CD4-positive, CD25-positive, alpha-beta regulatory T cell (primary cell): ENCODE data around the gene SMAD4. TPM values are rescaled to one million over a fixed set of nuclear protein-coding genes. Genes with fewer than 3 reads are reported as not detected.
A peak's percentile ranks its signal among the peaks of the same experiment; 100 is the strongest.

Experiments used
- ATAC-seq, 2 donors: fragments of 150-1000 bp; cut with Tn5 transposase; one replicate each; pipeline ENCODE4 v1.10.0; 2021; ENCODE audit warnings: low read depth in 2 of 2, moderate number of reproducible peaks in 2 of 2, moderate library complexity in 1 of 2
- DNase-seq, 3 donors: peaks; one replicate each; pipeline versions ENCODE4 v3.0.0 to v3.0.0-alpha.2; 2012 to 2022; ENCODE audit warnings: mixed read lengths in 1 of 3
- H3K27ac ChIP-seq: one replicate; pipeline ENCODE4 v1.7.0; 2013; ENCODE audit warnings: mild to moderate bottlenecking, low read length; ENCODE audit not compliant: insufficient read depth, poor library complexity, severe bottlenecking
- H3K27me3 ChIP-seq: one replicate; pipeline ENCODE4 v1.7.0; 2013; ENCODE audit warnings: low read length; ENCODE audit not compliant: control insufficient read depth, insufficient read depth
- H3K36me3 ChIP-seq: one replicate; pipeline ENCODE4 v1.7.0; 2013; ENCODE audit warnings: mild to moderate bottlenecking, low read length, moderate library complexity; ENCODE audit not compliant: control insufficient read depth, insufficient read depth
- H3K4me1 ChIP-seq: 2 replicates; pipeline ENCODE4 v1.7.0; 2013; ENCODE audit warnings: mild to moderate bottlenecking, low read length; ENCODE audit not compliant: insufficient read depth, control insufficient read depth, poor library complexity, severe bottlenecking
- H3K4me3 ChIP-seq: one replicate; pipeline ENCODE4 v1.7.0; 2013; ENCODE audit warnings: low read depth, mild to moderate bottlenecking, low read length, moderate library complexity
- H3K9me3 ChIP-seq, 2 experiments: 1 replicate in 1 of 2; 2 replicates in 1 of 2; pipeline ENCODE4 v1.7.0; 2013; ENCODE audit warnings: low read length in 2 of 2, mild to moderate bottlenecking in 1 of 2, moderate library complexity in 1 of 2; ENCODE audit not compliant: control insufficient read depth in 2 of 2
- H3K27ac Mint-ChIP-seq, 3 donors: one replicate each; pipeline ENCODE4 v1.8.0; 2020 to 2022; ENCODE audit warnings: mild to moderate bottlenecking in 3 of 3, mixed read lengths in 3 of 3, moderate library complexity in 2 of 3
- H3K27me3 Mint-ChIP-seq: one replicate; pipeline ENCODE4 v1.8.0; 2022; ENCODE audit warnings: mild to moderate bottlenecking, mixed read lengths
- H3K36me3 Mint-ChIP-seq: one replicate; pipeline ENCODE4 v1.8.0; 2020; ENCODE audit warnings: mixed read lengths
- H3K4me1 Mint-ChIP-seq, 4 donors: one replicate each; pipeline ENCODE4 v1.8.0; 2020 to 2022; ENCODE audit warnings: mixed read lengths in 4 of 4, mild to moderate bottlenecking in 1 of 4
- H3K4me3 Mint-ChIP-seq, 4 donors: one replicate each; pipeline ENCODE4 v1.8.0; 2020 to 2022; ENCODE audit warnings: mild to moderate bottlenecking in 4 of 4, mixed read lengths in 4 of 4, moderate library complexity in 3 of 4
- H3K9me3 Mint-ChIP-seq, 7 donors: one replicate each; pipeline ENCODE4 v1.8.0; 2020 to 2022; ENCODE audit warnings: mixed read lengths in 7 of 7, mild to moderate bottlenecking in 3 of 7, moderate library complexity in 2 of 7
- polyA plus RNA-seq, 4 donors: library from polyadenylated mRNA; unstranded; fragments of 300-500 nt; fragmentation: Illumina TruSeq; gene quantifications; one replicate each; pipeline ENCODE4 v1.2.3, GENCODE V29; 2021
- total RNA-seq: library from RNA; stranded (reverse); gene quantifications from one replicate; pipeline ENCODE4 v1.2.3, GENCODE V29; 2022

The SMAD4 gene
- total and polyA plus RNA-seq, 5 donors from 2014 or later = 61.5 to 89.5 (median 81.1) TPM

GRCh38 chr18:51025512-51025911 lies 4.5 kb upstream of the SMAD4 start:
- ATAC-seq (no peak), DNase-seq (no peak)
- no peak overlapping the region for H3K27ac Mint-ChIP-seq
- H3K27me3 ChIP-seq = no peaks in the 10 kb centered on the region
- H3K4me3 Mint-ChIP-seq = no peak overlapping the region
- peaks cover 24 to 35% (median 26%) of the 10 kb centered on the region in 4 donors for H3K4me1 Mint-ChIP-seq
- H3K27me3 Mint-ChIP-seq = peaks cover 5% of the 10 kb centered on the region
- no peak overlapping the region for H3K4me3 ChIP-seq
- no peak overlapping the region for H3K27ac ChIP-seq
- peaks cover 10% of the 10 kb centered on the region for H3K36me3 ChIP-seq
- H3K36me3 Mint-ChIP-seq = peaks cover 5% of the 10 kb centered on the region
- H3K4me1 ChIP-seq = peaks cover 17% of the 10 kb centered on the region
- no peaks in the 10 kb centered on the region for H3K9me3 ChIP-seq
- H3K9me3 Mint-ChIP-seq = peaks cover 0 to 5% (median 1%) of the 10 kb centered on the region in 7 donors

- peaks cover 39 to 47% (median 43%) of the 10 kb centered on the region in 4 donors for H3K4me1 Mint-ChIP-seq
- peaks cover 0 to 4% (median 1%) of the 10 kb centered on the region in 7 donors for H3K9me3 Mint-ChIP-seq
- H3K27ac ChIP-seq = no peak overlapping the region
- H3K27ac Mint-ChIP-seq = peak overlapping the region; percentile 97 to 99 (median 98)
- peak overlapping the region in 3 of 4 donors; percentile 93 to 97 (median 95) for H3K4me3 Mint-ChIP-seq
- no peaks in the 10 kb centered on the region for H3K27me3 ChIP-seq
- peak in 1 of 3 donors; percentile 60 for DNase-seq
- peaks cover 42% of the 10 kb centered on the region for H3K4me1 ChIP-seq
- H3K9me3 ChIP-seq = no peaks in the 10 kb centered on the region
- H3K36me3 ChIP-seq = peaks cover 10% of the 10 kb centered on the region
- ATAC-seq = no peak
- peak overlapping the region; percentile 22 for H3K4me3 ChIP-seq
- peaks cover 5% of the 10 kb centered on the region for H3K36me3 Mint-ChIP-seq
- H3K27me3 Mint-ChIP-seq = peaks cover 5% of the 10 kb centered on the region
Observed at GRCh38 chr18:51028201-51028805, 1.7 kb upstream of the SMAD4 start.

DNA sequence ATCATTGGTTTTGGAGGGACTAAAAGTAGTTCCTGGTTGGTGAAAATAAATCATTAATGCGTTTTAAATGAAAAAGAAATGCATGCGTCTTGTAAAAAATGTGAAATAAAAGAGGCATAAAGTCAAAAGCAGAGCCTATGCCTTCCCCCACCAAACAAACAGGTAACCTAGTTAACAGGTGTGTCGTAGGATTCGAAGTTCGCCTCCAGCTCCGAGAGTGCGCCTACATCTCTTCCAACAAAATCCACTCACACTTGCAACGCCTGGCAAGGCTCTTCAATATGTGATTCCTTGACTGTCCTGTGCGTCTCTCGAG lies 677 bp upstream of the SMAD4 start:
- H3K27me3 Mint-ChIP-seq = peaks cover 5% of the 10 kb centered on the region
- Histone ChIP-seq H3K9me3 (no peaks in the 10 kb centered on the region), H3K4me3 (peak overlapping the region; percentile 83), H3K27me3 (no peaks in the 10 kb centered on the region), H3K4me1 (peaks cover 51% of the 10 kb centered on the region), H3K27ac (peak overlapping the region; percentile 81), H3K36me3 (peaks cover 12% of the 10 kb centered on the region)
- peaks cover 0 to 1% (median 0%) of the 10 kb centered on the region in 7 donors for H3K9me3 Mint-ChIP-seq
- peak overlapping the region; percentile 97 to 99 (median 98) for H3K27ac Mint-ChIP-seq
- DNase-seq (no peak), ATAC-seq (no peak)
- peak overlapping the region in 3 of 4 donors; percentile 93 to 97 (median 95) for H3K4me3 Mint-ChIP-seq
- H3K4me1 Mint-ChIP-seq = peaks cover 41 to 54% (median 48%) of the 10 kb centered on the region in 4 donors
- peaks cover 3% of the 10 kb centered on the region for H3K36me3 Mint-ChIP-seq

DNA sequence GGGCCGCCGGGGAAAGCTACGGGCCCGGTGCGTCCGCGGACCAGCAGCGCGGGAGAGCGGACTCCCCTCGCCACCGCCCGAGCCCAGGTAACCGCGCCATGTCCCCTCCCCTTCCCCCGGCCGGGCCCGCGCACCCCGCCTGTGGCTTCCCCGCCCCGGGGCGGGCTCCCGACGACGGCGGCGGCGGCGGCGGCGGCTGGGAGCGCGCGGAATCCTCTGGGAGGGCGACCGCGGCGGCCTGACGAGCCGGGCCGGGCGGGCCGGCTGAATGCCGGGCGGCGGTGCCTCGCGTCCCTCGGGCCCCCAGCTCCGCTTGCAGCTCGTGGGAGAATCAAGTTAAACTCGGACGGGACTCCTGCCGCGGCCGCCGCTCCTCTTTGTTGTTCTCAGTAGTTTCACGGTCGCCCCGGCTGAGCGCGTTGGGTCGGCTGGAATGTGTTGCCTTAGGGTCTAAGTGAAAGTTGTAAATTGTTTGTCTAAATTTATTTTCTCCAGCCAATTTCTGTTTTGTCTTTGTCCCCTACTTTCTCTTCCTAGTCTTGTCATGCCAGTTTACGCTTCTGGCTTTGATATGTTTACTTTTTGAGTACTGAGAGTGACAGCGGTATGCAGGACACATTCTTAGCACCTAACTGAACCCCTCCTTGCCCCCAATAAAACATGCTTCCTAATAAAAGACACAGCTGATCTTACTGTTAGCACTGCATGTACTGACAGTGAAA lies 685 bp downstream of the SMAD4 start:
- peaks cover 11% of the 10 kb centered on the region for H3K36me3 Mint-ChIP-seq

DNA sequence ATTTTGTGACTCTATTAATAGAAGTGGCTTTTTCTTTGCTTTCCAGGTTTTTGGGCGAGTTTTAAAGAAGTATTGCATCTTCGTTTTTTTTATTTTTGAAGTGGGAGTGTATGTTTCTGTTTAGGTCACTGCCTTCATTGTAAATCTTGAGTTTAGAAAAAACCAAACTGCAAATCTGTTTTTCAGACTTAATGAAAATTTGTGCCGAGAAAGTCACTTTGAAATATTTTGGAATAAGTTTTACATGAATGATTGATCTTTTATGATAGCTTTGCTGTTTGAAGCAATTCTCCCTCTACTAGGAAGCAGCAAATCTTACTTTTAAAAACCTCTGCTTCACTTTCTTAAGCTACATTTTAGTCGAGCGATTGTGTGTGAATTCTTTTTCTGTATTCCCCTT lies 2.2 kb downstream of the SMAD4 start:
- H3K4me3 ChIP-seq = peak overlapping the region; percentile 95

More for the DNA sequence above, 685 bp downstream of the SMAD4 start:
- Mint-ChIP-seq H3K27me3 (peaks cover 5% of the 10 kb centered on the region), H3K4me3 (peak overlapping the region; percentile 93 to 99 (median 98)), H3K27ac (peak overlapping the region; percentile 93 to 98 (median 94)), H3K4me1 (peaks cover 52 to 68% (median 58%) of the 10 kb centered on the region in 4 donors), H3K9me3 (peaks cover 0 to 1% (median 0%) of the 10 kb centered on the region in 7 donors)
- ATAC-seq (peak; percentile 69 to 75), DNase-seq (peak; percentile 67 to 71 (median 69))
- Histone ChIP-seq H3K9me3 (no peaks in the 10 kb centered on the region), H3K27ac (peak overlapping the region; percentile 81), H3K4me3 (peak overlapping the region; percentile 95), H3K4me1 (peaks cover 65% of the 10 kb centered on the region), H3K36me3 (peaks cover 12% of the 10 kb centered on the region), H3K27me3 (no peaks in the 10 kb centered on the region)

GRCh38 chr18:51037230-51037629 lies 7.2 kb downstream of the SMAD4 start:
- ATAC-seq = no peak
- peaks cover 55 to 96% (median 74%) of the 10 kb centered on the region in 4 donors for H3K4me1 Mint-ChIP-seq
- peak overlapping the region; percentile 25 to 65 (median 55) for H3K4me3 Mint-ChIP-seq
- Histone ChIP-seq H3K4me3 (peak overlapping the region; percentile 22), H3K27ac (no peak overlapping the region), H3K4me1 (peaks cover 86% of the 10 kb centered on the region), H3K27me3 (no peaks in the 10 kb centered on the region), H3K36me3 (peaks cover 5% of the 10 kb centered on the region), H3K9me3 (no peaks in the 10 kb centered on the region)
- no peak for DNase-seq
- peak overlapping the region in 2 of 3 donors; percentile 39 to 53 for H3K27ac Mint-ChIP-seq
- no peaks in the 10 kb centered on the region for H3K27me3 Mint-ChIP-seq
- no peaks in the 10 kb centered on the region for H3K9me3 Mint-ChIP-seq
- peaks cover 11% of the 10 kb centered on the region for H3K36me3 Mint-ChIP-seq

More for the DNA sequence above, 2.2 kb downstream of the SMAD4 start:
- Histone ChIP-seq H3K4me1 (peaks cover 80% of the 10 kb centered on the region), H3K27me3 (no peaks in the 10 kb centered on the region), H3K27ac (no peak overlapping the region), H3K36me3 (peaks cover 5% of the 10 kb centered on the region), H3K9me3 (no peaks in the 10 kb centered on the region)
- H3K27ac Mint-ChIP-seq = peak overlapping the region in 2 of 3 donors; percentile 80 to 93
- H3K36me3 Mint-ChIP-seq = peaks cover 11% of the 10 kb centered on the region
- peak overlapping the region; percentile 93 to 99 (median 98) for H3K4me3 Mint-ChIP-seq
- H3K4me1 Mint-ChIP-seq = peaks cover 59 to 83% (median 68%) of the 10 kb centered on the region in 4 donors
- DNase-seq (no peak), ATAC-seq (no peak)
- peaks cover 5% of the 10 kb centered on the region for H3K27me3 Mint-ChIP-seq
- peaks cover 0 to 1% (median 0%) of the 10 kb centered on the region in 7 donors for H3K9me3 Mint-ChIP-seq

GRCh38 chr18:51038110-51038509 lies 8.1 kb downstream of the SMAD4 start:
- no peaks in the 10 kb centered on the region for H3K27me3 Mint-ChIP-seq
- DNase-seq (no peak), ATAC-seq (no peak)
- no peaks in the 10 kb centered on the region for H3K9me3 Mint-ChIP-seq
- Histone ChIP-seq H3K36me3 (peaks cover 5% of the 10 kb centered on the region), H3K4me1 (peaks cover 83% of the 10 kb centered on the region), H3K27ac (no peak overlapping the region), H3K4me3 (no peak overlapping the region), H3K27me3 (no peaks in the 10 kb centered on the region), H3K9me3 (no peaks in the 10 kb centered on the region)
- H3K36me3 Mint-ChIP-seq = peaks cover 11% of the 10 kb centered on the region
- H3K27ac Mint-ChIP-seq = peak overlapping the region in 2 of 3 donors; percentile 39 to 53
- peaks cover 57 to 96% (median 74%) of the 10 kb centered on the region in 4 donors for H3K4me1 Mint-ChIP-seq
- peak overlapping the region; percentile 25 to 58 (median 55) for H3K4me3 Mint-ChIP-seq
